Hepatocyte (in vitro differentiated cells): ENCODE results near the gene BRCA2. TPM values are rescaled to one million over a fixed set of nuclear protein-coding genes. Genes with fewer than 3 reads are reported as not detected.

ENCODE experiments used
- DNase-seq: peaks from one replicate; pipeline ENCODE4 v3.0.0-alpha.2; 2016; ENCODE audit warnings: low spot score
- H2AFZ ChIP-seq: fragments of 200-600 bp; sonication (generic); 2 replicates; pipeline ENCODE4 v1.6.0; 2016; ENCODE audit warnings: antibody characterized with exemption, mild to moderate bottlenecking
- H3K27ac ChIP-seq: fragments of 200-600 bp; sonication (generic); 2 replicates; pipeline ENCODE4 v1.5.1; 2016; ENCODE audit warnings: mild to moderate bottlenecking
- H3K27me3 ChIP-seq: fragments of 200-600 bp; sonication (generic); 2 replicates; pipeline ENCODE4 v1.6.1; 2016
- H3K36me3 ChIP-seq: fragments of 200-600 bp; sonication (generic); replicated peaks from 2 replicates; pipeline ENCODE4 v1.5.1; 2016; ENCODE audit warnings: low read depth; ENCODE audit not compliant: insufficient read depth
- H3K4me1 ChIP-seq: fragments of 200-600 bp; sonication (generic); 2 replicates; pipeline ENCODE4 v1.5.1; 2016; ENCODE audit warnings: mild to moderate bottlenecking, moderate library complexity; ENCODE audit not compliant: insufficient read depth
- H3K4me2 ChIP-seq: fragments of 200-600 bp; sonication (generic); 2 replicates; pipeline ENCODE4 v1.6.0; 2016
- H3K4me3 ChIP-seq: fragments of 200-600 bp; sonication (generic); 2 replicates; pipeline ENCODE4 v1.5.1; 2016; ENCODE audit warnings: mild to moderate bottlenecking
- H3K79me2 ChIP-seq: fragments of 200-600 bp; sonication (generic); 2 replicates; pipeline ENCODE4 v1.6.0; 2017; ENCODE audit warnings: mild to moderate bottlenecking
- H3K9me2 ChIP-seq: fragments of 200-600 bp; sonication (generic); replicated peaks from 2 replicates; pipeline ENCODE4 v1.6.0; 2017; ENCODE audit warnings: mild to moderate bottlenecking; ENCODE audit not compliant: insufficient read depth
- H3K9me3 ChIP-seq: fragments of 200-600 bp; sonication (generic); 2 replicates; pipeline ENCODE4 v1.5.1; 2016; ENCODE audit warnings: low read depth, mild to moderate bottlenecking
- H4K20me1 ChIP-seq: fragments of 200-600 bp; sonication (generic); 2 replicates; pipeline ENCODE4 v1.6.0; 2016; ENCODE audit warnings: mild to moderate bottlenecking; ENCODE audit not compliant: insufficient read depth, poor library complexity, severe bottlenecking
- CTCF ChIP-seq: fragments of 200-600 bp; sonication (generic); IDR thresholded peaks from 2 replicates; pipeline ENCODE4 v1.5.1; 2016; ENCODE audit warnings: antibody characterized with exemption, mild to moderate bottlenecking; ENCODE audit not compliant: poor library complexity
- EZH2 ChIP-seq: fragments of 200-600 bp; sonication (generic); IDR thresholded peaks from 2 replicates; pipeline ENCODE4 v1.6.1; 2016; ENCODE audit warnings: antibody characterized with exemption, mild to moderate bottlenecking, borderline replicate concordance
- EZH2phosphoT487 ChIP-seq: fragments of 200-600 bp; sonication (generic); IDR thresholded peaks from one replicate; pipeline ENCODE4 v1.6.1; 2018; ENCODE audit warnings: antibody characterized with exemption, mild to moderate bottlenecking, low read depth, moderate library complexity; ENCODE audit not compliant: unreplicated experiment, severe bottlenecking
- WGBS: methylation state at CpG from one replicate; pipeline ENCODE4 v1.1.6; 2016; ENCODE audit warnings: low lambda C conversion rate; ENCODE audit errors: missing lambda C conversion rate; 5-methylcytosine and 5-hydroxymethylcytosine counted together
- polyA plus RNA-seq: library from polyadenylated mRNA; unstranded; fragments of >200 nt; fragmentation: Nextera tagmentation; extraction: Ambion mirVana; gene quantifications from 2 replicates; pipeline ENCODE4 v1.2.1, GENCODE V29; 2016
- total RNA-seq: library from RNA; depleted of rRNA; stranded (reverse); fragments of >200 nt; gene quantifications from 2 replicates; pipeline ENCODE4 v1.2.3, GENCODE V29; 2014

The BRCA2 gene
- total and polyA plus RNA-seq, 2 experiments from 2014 or later, result 1.4 to 2.8 TPM

GRCh38 chr13:32403108-32403507, 87.8 kb downstream of the BRCA2 start:
- Histone ChIP-seq H3K27ac (no peak overlapping the region), H3K4me2 (no peak overlapping the region), H2AFZ (no peak overlapping the region), H3K4me3 (no peak overlapping the region), H3K79me2 (no peaks in the 10 kb centered on the region), H3K27me3 (no peaks in the 10 kb centered on the region), H3K4me1 (no peaks in the 10 kb centered on the region), H3K9me3 (no peaks in the 10 kb centered on the region), H4K20me1 (no peaks in the 10 kb centered on the region), H3K9me2 (no peaks in the 10 kb centered on the region), H3K36me3 (no peaks in the 10 kb centered on the region)
- WGBS, result 97% methylated on average over 4 of the region's 4 CpGs
- TF ChIP-seq EZH2phosphoT487 (no peak), CTCF (no peak), EZH2 (no peak)
- DNase-seq, result no peak

- Histone ChIP-seq H3K79me2 (no peaks in the 10 kb centered on the region), H3K4me1 (peaks cover 8% of the 10 kb centered on the region), H3K27me3 (no peaks in the 10 kb centered on the region), H3K4me3 (no peak overlapping the region), H3K4me2 (no peak overlapping the region), H2AFZ (no peak overlapping the region), H3K9me3 (no peaks in the 10 kb centered on the region), H3K27ac (no peak overlapping the region), H3K9me2 (no peaks in the 10 kb centered on the region), H4K20me1 (no peaks in the 10 kb centered on the region), H3K36me3 (no peaks in the 10 kb centered on the region)
- no peak for DNase-seq
- 98% methylated on average over 6 of the region's 6 CpGs for WGBS
- TF ChIP-seq EZH2 (no peak), EZH2phosphoT487 (no peak), CTCF (no peak)
Observed at GRCh38 chr13:32407854-32408253, 92.5 kb downstream of the BRCA2 start.

GRCh38 chr13:32408296-32409000, 93.1 kb downstream of the BRCA2 start:
- no peaks in the 10 kb centered on the region for H3K36me3 ChIP-seq
- peaks cover 8% of the 10 kb centered on the region for H3K4me1 ChIP-seq
- H3K4me2 ChIP-seq, result no peak overlapping the region
- DNase-seq, result no peak
- TF ChIP-seq EZH2phosphoT487 (no peak), EZH2 (no peak), CTCF (no peak)
- H3K79me2 ChIP-seq, result no peaks in the 10 kb centered on the region
- no peaks in the 10 kb centered on the region for H3K27me3 ChIP-seq
- H3K9me2 ChIP-seq, result no peaks in the 10 kb centered on the region
- H4K20me1 ChIP-seq, result no peaks in the 10 kb centered on the region
- no peaks in the 10 kb centered on the region for H3K9me3 ChIP-seq
- H3K27ac ChIP-seq, result no peak overlapping the region
- peak overlapping the region; percentile 14 for H2AFZ ChIP-seq
- WGBS, result 95% methylated on average over 9 of the region's 9 CpGs
- H3K4me3 ChIP-seq, result no peak overlapping the region

- Histone ChIP-seq H3K36me3 (no peaks in the 10 kb centered on the region), H3K4me3 (no peak overlapping the region), H3K4me2 (no peak overlapping the region), H2AFZ (peak overlapping the region; percentile 57), H3K9me2 (no peaks in the 10 kb centered on the region), H4K20me1 (no peaks in the 10 kb centered on the region), H3K27ac (no peak overlapping the region), H3K4me1 (peaks cover 8% of the 10 kb centered on the region), H3K27me3 (no peaks in the 10 kb centered on the region), H3K79me2 (no peaks in the 10 kb centered on the region), H3K9me3 (no peaks in the 10 kb centered on the region)
- no peak for DNase-seq
- 83% methylated on average over 6 of the region's 6 CpGs for WGBS
- TF ChIP-seq EZH2 (no peak), EZH2phosphoT487 (no peak), CTCF (no peak)
Observed at GRCh38 chr13:32409001-32409313, 93.6 kb downstream of the BRCA2 start.
